OCI-M2 (cell line): ENCODE data around the gene VWCE.
A peak's percentile ranks its signal among the peaks of the same experiment; 100 is the strongest.
"Not testable (repeated sequence)": the region's sequence is repeated elsewhere in the genome, so short reads cannot be mapped to it uniquely, and the experiment has no call there.

Source experiments
- DNase-seq: peaks from one replicate; lab custom pipeline; 2025; ENCODE audit not compliant: unreplicated experiment; lab: John Stamatoyannopoulos, UW

The VWCE gene

DNA sequence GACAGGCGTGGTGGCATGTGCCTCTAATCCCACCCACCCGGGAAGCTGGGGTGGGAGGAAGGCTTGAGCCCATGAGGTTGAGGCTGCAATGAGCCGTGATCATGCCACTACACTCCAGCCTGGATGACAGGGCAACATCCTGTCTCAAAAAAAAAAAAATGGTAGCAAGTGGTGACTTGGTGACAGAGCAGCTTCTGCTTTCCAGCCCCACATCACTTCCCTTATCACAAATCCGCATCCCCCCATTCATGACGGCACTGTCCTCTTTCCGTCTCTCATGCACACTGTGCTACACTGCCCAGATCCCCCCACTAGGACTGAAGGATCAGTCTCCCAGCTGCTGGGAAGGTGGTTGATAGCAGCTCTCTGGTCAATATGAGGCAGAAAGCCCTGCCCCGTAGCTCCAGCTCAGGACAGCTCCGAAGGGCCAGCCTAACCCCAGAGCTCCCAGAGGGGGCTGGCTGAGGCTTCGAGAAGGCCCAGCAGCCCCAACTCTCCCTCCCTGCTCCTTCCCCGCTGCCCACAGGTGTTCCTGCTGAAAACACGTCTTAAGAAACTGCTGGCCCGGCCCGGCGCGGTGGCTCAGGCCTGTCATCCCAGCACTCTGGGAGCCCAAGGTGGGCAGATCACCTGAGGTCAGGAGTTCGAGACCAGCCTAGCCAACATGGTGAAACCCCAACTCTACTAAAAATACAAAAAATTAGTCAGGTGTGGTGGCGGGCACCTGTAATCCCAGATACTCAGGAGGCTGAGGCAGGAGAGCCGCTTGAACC is 38.2 kb downstream of the VWCE start:
- no peak for DNase-seq

DNA sequence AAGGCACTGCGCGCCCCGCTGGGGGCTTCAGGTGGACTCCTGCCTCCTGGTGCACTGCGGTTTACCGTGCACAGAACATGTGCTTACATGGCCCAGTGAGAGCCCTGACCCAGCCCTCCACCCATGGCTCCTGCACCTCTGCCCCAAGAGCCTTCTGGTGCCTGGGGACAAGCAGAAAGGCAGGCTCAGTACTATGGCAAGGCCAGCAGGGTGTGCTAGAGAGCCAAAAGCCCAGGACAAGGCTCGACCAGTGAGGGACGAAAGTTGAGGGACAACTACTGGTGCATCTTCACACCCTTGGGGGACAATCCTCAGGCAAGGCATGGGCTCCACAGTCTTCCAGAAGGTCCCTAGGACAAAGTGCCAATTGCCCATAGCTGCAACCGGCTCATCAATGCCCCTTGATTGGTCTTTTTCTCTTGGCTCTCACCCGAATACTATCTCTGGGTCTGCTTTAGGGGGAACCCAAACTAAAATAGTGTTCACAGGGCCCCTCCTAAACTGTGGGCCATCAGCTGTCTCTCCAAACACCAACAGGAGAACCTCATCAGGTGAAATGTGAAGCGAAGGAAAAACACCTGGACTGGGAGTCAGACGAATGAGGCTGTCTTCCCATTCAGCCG is 40.6 kb downstream of the VWCE start:
- DNase-seq, result peak; percentile 23

DNA sequence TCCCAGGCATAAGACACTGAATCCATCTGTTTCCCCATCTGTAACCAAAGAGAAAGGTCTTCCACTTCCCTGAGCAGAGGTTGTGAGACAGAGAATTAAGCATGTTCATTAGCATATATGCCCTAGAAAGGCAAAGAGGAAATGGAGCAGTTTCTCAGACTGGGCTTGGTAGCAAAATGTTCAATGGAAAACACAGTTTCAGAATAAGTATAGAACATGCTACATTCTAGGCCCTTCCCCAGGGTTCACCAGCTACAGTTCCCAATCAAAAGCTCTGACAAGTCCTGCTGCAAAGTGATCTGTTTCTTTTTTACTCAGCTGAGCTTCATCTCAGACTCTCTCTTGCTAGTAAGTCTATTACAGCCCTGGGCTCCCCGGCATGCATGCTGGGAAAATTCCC is 42.8 kb downstream of the VWCE start:
- DNase-seq, result not testable (repeated sequence)

DNA sequence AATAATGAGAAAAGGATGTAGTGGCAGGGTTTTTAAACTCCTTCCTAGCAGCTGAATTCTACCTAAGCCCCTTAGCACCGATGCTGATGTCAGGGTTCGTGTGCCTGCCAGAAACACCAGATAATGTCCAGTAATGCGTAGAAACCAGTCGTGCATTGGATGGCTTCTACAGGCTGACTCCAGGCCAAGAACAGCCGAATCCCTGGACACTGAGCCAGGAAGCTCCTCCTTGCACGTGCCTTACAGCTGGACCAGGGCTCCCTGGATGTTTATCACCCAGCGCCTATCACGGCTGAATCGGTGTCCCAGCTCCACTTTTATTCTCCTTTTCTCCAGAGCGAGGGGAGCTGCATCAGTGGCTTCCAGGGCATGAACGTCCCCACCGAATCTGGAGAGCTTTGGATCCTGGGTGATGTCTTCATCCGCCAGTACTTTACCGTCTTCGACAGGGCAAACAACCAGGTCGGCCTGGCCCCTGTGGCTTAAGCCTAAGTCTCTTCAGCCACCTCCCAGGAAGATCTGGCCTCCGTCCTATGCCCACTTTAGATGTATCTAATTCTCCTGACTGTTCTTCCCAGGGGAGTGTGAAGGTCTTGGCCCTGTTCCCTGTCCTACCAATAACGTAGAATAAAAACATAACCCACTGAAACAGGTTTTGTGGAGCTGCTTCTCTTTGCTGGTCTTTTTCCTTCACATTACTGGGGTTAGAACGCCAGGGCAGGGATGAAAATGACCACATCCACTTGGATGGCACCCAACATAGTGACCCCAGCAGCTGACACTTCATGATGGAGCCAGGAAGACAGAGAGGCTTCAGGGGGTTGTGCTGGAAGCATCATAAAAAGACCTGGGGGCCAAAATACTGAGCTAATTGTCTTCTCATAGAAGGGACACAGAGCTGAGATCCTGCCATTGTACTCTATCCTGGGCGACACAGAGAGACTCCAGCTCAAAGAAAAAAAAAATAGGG is 44.0 kb downstream of the VWCE start:
- not testable (repeated sequence) for DNase-seq

DNA sequence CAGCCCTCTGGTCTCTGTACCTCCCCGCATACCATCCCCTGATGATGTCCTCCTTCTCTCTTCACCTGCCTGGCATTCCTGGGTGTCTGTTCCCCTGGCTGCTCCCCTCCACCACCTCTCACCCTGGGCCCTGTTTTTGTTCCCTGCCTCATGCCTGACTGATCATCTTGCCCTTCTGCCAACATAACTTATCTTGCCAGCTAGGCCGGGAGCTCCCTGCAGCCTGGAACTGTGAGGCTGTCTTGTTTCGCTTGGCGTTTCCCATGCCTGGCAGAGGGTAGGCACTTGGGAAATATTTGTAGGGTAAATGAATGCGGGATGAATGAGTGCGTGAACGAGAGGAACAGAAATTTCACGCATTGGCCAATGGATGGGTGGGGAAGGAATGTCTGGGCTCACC is 45.9 kb downstream of the VWCE start:
- not testable (repeated sequence) for DNase-seq

DNA sequence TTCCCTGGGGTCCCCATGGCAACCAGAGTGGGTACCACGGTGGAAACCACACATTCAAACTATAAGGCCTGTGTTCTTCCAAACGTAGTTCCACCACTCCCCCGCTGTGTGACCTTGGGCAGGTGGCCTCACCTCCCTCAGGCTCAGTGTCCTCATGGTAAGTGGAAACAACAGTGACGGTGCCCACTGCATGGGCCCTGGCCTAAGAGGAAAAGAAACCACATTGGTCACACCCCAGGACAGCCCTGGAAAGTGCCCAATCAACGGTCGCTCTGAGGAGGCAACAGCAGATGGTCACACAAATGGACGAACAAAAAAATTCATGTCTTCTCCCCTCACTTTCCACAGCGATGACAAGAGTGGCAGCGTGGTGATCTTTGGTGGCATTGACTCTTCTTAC is 47.0 kb downstream of the VWCE start:
- not testable (repeated sequence) for DNase-seq

DNA sequence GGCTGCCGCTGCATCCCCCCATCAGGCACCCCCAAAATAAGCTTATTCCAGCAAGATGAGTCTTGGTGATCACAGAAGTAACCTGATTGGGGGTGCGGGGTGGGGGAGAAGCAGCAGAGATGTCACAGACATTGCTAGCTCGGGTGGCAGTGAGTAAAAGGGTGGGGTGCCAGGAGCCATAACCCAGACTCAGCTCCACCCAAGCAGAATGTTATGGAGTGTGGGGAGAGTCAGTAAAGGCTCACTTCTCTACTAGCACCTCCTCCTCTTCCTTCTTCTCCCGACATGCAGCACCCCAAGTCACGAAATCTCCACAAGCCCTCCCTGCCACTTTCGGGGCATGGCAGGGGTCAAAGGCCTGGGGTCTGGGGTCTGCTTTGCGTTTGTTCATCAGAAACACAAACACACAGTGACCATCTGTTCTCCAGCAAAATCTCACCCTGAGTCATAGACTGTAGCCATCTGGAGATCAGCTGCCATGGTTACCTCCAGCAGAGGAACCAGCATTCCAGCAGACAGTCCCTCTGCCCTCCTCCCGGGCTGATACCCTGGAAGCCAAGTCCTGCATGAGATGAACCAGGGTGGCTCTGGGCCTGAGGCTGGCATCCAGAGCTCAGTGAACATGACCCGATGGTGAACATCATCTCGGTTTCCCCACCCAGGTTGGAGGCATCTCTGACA is 49.7 kb downstream of the VWCE start:
- DNase-seq, result not testable (repeated sequence)

DNA sequence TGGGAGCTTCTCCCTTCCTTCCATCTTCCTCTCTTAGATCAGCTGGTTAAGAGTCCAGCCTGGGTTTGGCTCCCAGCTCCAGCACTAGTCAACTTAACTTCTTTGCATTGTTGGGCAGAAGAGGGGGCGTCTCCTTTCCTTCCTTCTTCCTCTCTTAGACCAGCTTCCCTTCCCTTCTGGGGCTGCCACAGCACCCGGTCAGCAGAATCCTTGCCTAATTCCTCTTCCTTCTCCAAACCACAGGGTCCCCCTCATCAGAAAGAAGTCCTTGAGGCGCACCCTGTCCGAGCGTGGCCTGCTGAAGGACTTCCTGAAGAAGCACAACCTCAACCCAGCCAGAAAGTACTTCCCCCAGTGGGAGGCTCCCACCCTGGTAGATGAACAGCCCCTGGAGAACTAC is 53.6 kb downstream of the VWCE start:
- DNase-seq, result not testable (repeated sequence)

DNA sequence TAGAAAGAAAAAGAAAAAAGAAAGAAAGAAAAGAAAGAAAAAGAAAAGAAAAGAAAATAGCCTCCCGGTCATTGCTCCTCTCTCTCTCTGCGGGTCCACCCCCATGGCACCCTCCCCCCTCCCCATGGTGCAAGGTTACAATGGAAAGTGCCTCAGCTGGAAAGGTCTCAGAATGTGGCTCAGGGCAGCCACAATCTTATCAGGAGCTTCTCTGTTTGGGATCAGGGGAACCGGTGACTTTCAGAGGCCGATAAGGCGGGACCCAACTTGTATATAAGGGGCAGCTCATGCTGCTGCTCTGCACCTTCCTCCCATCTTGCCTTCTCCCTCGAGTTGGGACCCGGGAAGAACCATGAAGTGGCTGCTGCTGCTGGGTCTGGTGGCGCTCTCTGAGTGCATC is 54.2 kb downstream of the VWCE start, which contains the start of gene PGA5:
Gene PGA5 (plus strand): TSS at position 301 of the 400 bp plus-strand sequence. CDS start 52 bp downstream, at position 353.
- not testable (repeated sequence) for DNase-seq

DNA sequence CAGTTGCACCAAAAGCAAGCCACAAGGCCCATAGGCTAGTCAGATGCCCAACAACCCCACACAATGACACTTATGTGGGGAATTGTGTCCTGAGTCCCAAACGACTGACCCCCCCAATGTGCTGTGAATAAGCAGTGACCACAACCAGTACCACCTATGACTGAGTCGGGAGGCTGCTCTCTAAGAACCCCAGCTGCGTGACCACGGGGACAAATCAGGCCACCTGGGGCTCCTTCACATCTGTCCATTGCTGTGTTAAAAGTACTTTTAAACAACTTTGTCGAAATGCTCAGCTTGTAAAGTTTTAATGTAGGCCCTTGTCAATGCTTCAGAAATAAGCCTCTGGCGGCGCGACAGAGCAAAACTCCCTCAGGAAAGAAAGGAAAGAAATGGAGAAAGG is 54.8 kb downstream of the VWCE start:
- not testable (repeated sequence) for DNase-seq

DNA sequence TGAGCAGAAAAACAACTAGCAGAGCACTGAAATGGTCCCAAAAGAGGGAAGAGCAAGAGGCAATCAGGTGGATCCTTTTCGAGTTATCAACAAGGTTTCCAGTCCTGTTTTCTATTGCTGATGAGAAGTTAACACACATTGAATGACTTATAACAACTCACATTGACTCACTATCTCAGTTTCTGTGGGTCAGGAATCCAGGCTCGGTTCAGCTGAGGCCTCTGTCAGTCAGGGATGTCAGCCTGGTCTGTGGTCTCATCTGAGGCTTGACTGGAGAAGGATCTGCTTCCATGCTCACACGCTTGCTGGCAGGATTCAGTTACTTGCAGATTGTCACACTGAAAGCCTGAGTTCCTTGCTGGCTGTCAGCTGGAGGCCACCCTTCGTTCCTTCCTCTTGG is 58.0 kb downstream of the VWCE start:
- DNase-seq, result not testable (repeated sequence)

DNA sequence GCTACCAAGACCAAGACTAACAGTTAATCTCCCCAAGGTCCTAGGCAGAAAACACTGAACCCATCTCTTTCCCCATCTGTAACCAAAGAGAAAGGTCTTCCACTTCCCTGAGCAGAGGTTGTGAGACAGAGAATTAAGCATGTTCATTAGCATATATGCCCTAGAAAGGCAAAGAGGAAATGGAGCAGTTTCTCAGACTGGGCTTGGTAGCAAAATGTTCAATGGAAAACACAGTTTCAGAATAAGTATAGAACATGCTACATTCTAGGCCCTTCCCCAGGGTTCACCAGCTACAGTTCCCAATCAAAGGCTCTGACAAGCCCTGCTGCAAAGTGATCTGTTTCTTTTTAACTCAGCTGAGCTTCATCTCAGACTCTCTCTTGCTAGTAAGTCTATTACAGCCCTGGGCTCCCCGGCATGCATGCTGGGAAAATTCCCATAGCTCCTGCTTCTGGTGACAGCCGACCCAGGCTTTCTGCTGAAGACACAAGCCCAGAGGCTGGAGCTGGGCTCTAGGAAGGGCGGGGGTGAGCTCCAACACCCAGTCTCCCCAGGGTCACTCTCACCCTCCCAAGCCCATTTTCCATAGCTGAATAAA is 62.5 kb downstream of the VWCE start:
- not testable (repeated sequence) for DNase-seq

DNA sequence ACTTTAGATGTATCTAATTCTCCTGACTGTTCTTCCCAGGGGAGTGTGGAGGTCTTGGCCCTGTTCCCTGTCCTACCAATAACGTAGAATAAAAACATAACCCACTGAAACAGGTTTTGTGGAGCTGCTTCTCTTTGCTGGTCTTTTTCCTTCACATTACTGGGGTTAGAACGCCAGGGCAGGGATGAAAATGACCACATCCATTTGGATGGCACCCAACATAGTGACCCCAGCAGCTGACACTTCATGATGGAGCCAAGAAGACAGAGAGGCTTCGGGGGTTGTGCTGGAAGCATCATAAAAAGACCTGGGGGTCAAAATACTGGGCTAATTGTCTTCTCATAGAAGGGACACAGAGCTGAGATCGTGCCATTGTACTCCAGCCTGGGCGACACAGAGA is 63.5 kb downstream of the VWCE start:
- DNase-seq, result not testable (repeated sequence)

DNA sequence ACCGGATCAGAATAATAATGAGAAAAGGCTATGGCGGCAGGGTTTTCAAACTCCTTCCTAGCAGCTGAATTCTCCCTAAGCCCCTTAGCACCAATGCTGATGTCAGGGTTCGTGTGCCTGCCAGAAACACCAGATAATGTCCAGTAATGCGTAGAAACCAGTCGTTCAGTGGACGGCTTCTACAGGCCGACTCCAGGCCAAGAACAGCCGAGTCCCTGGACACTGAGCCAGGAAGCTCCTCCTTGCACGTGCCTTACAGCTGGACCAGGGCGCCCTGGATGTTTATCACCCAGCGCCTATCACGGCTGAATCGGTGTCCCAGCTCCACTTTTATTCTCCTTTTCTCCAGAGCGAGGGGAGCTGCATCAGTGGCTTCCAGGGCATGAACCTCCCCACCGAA is 64.1 kb downstream of the VWCE start:
- not testable (repeated sequence) for DNase-seq

DNA sequence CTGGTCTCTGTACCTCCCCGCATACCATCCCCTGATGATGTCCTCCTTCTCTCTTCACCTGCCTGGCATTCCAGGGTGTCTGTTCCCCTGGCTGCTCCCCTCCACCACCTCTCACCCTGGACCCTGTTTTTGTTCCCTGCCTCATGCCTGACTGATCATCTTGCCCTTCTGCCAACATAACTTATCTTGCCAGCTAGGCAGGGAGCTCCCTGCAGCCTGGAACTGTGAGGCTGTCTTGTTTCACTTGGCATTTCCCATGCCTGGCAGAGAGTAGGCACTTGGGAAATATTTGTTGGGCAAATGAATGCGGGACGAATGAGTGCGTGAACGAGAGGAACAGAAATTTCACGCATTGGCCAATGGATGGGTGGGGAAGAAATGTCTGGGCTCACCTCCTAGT is 65.7 kb downstream of the VWCE start:
- not testable (repeated sequence) for DNase-seq

DNA sequence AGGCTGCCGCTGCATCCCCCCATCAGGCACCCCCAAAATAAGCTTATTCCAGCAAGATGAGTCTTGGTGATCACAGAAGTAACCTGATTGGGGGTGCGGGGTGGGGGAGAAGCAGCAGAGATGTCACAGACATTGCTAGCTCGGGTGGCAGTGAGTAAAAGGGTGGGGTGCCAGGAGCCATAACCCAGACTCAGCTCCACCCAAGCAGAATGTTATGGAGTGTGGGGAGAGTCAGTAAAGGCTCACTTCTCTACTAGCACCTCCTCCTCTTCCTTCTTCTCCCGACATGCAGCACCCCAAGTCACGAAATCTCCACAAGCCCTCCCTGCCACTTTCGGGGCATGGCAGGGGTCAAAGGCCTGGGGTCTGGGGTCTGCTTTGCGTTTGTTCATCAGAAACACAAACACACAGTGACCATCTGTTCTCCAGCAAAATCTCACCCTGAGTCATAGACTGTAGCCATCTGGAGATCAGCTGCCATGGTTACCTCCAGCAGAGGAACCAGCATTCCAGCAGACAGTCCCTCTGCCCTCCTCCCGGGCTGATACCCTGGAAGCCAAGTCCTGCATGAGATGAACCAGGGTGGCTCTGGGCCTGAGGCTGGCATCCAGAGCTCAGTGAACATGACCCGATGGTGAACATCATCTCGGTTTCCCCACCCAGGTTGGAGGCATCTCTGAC is 68.5 kb downstream of the VWCE start:
- DNase-seq, result not testable (repeated sequence)

DNA sequence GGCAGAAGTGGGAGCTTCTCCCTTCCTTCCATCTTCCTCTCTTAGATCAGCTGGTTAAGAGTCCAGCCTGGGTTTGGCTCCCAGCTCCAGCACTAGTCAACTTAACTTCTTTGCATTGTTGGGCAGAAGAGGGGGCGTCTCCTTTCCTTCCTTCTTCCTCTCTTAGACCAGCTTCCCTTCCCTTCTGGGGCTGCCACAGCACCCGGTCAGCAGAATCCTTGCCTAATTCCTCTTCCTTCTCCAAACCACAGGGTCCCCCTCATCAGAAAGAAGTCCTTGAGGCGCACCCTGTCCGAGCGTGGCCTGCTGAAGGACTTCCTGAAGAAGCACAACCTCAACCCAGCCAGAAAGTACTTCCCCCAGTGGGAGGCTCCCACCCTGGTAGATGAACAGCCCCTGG is 72.4 kb downstream of the VWCE start:
- DNase-seq, result not testable (repeated sequence)

DNA sequence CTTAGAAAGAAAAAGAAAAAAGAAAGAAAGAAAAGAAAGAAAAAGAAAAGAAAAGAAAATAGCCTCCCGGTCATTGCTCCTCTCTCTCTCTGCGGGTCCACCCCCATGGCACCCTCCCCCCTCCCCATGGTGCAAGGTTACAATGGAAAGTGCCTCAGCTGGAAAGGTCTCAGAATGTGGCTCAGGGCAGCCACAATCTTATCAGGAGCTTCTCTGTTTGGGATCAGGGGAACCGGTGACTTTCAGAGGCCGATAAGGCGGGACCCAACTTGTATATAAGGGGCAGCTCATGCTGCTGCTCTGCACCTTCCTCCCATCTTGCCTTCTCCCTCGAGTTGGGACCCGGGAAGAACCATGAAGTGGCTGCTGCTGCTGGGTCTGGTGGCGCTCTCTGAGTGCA is 73.1 kb downstream of the VWCE start, which contains the start of gene PGA4:
Gene PGA4 (plus strand): TSS at position 301 of the 400 bp plus-strand sequence. CDS start 54 bp downstream, at position 355.
- not testable (repeated sequence) for DNase-seq

DNA sequence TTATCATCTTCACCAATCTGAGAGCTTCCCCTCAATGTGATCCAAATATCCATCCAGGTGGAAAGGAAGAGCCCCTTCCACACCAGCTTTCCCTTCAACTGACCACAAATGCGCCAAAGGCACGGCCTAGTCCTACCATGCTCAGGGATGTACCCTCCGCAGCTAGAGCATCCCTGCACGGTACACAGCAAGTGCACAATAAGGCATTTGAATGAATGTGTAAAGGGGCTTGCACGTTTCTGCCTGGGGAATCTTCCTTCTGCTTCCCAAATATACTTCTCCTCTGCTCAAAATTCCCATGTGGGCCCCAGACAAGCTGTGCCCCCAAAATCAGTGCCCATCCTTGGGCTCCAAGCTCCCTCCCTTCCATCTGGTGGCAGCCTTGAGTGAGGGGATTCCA is 76.1 kb downstream of the VWCE start:
- DNase-seq, result not testable (repeated sequence)

DNA sequence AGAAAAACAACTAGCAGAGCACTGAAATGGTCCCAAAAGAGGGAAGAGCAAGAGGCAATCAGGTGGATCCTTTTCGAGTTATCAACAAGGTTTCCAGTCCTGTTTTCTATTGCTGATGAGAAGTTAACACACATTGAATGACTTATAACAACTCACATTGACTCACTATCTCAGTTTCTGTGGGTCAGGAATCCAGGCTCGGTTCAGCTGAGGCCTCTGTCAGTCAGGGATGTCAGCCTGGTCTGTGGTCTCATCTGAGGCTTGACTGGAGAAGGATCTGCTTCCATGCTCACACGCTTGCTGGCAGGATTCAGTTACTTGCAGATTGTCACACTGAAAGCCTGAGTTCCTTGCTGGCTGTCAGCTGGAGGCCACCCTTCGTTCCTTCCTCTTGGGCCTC is 76.8 kb downstream of the VWCE start:
- not testable (repeated sequence) for DNase-seq
